ENCODE data around the gene LGR6. TPM values are rescaled to one million over a fixed set of nuclear protein-coding genes. Genes with fewer than 3 reads are reported as not detected.

LGR6 gene
- total RNA-seq, 1 experiment from 2014 or later, result not detected

GRCh38 chr1:202203238-202204039 is 9.8 kb downstream of the LGR6 start:
- Histone ChIP-seq H3K4me3 (no peak overlapping the region), H3K9me3 (no peaks in the 10 kb centered on the region), H3K36me3 (no peaks in the 10 kb centered on the region), H3K27me3 (no peaks in the 10 kb centered on the region)
- DNase-seq, result no peak

GRCh38 chr1:202204065-202204464 is 10.5 kb downstream of the LGR6 start:
- Histone ChIP-seq H3K4me3 (no peak overlapping the region), H3K36me3 (no peaks in the 10 kb centered on the region), H3K9me3 (no peaks in the 10 kb centered on the region), H3K27me3 (no peaks in the 10 kb centered on the region)
- no peak for DNase-seq

GRCh38 chr1:202205523-202206190 is 12.1 kb downstream of the LGR6 start:
- no peak for DNase-seq
- H3K27me3 ChIP-seq, result 0 out of 2 replicates have a peak, but pooled peaks cover under 1% of the 10 kb centered on the region

GRCh38 chr1:202207292-202207691 is 13.7 kb downstream of the LGR6 start:
- H3K36me3 ChIP-seq, result no peaks in the 10 kb centered on the region
- no peaks in the 10 kb centered on the region for H3K9me3 ChIP-seq
- peak; percentile 75 for DNase-seq
- H3K27me3 ChIP-seq, result peaks cover 7% of the 10 kb centered on the region; the same call in 1 of the 2 replicates
- H3K4me3 ChIP-seq, result no peak overlapping the region

More at GRCh38 chr1:202205523-202206190, 12.1 kb downstream of the LGR6 start:
- Histone ChIP-seq H3K36me3 (no peaks in the 10 kb centered on the region), H3K9me3 (no peaks in the 10 kb centered on the region), H3K4me3 (no peak overlapping the region)

GRCh38 chr1:202208351-202208857 is 14.8 kb downstream of the LGR6 start:
- Histone ChIP-seq H3K4me3 (no peak overlapping the region), H3K27me3 (peaks cover 11% of the 10 kb centered on the region), H3K9me3 (no peaks in the 10 kb centered on the region), H3K36me3 (no peaks in the 10 kb centered on the region)
- no peak for DNase-seq

GRCh38 chr1:202210385-202210784 is 16.8 kb downstream of the LGR6 start:
- Histone ChIP-seq H3K36me3 (no peaks in the 10 kb centered on the region), H3K4me3 (no peak overlapping the region), H3K27me3 (peaks cover 28% of the 10 kb centered on the region), H3K9me3 (no peaks in the 10 kb centered on the region)
- DNase-seq, result peak; percentile 51

- H3K27me3 ChIP-seq, result peaks cover 30% of the 10 kb centered on the region
- no peaks in the 10 kb centered on the region for H3K9me3 ChIP-seq
- DNase-seq, result no peak
- no peak overlapping the region for H3K4me3 ChIP-seq
- H3K36me3 ChIP-seq, result no peaks in the 10 kb centered on the region
These were observed 17.4 kb downstream of the LGR6 start for GRCh38 chr1:202210969-202211368.

GRCh38 chr1:202212787-202213186 is 19.2 kb downstream of the LGR6 start:
- DNase-seq, result no peak
- Histone ChIP-seq H3K4me3 (no peak overlapping the region), H3K9me3 (no peaks in the 10 kb centered on the region), H3K36me3 (no peaks in the 10 kb centered on the region), H3K27me3 (peaks cover 30% of the 10 kb centered on the region)

GRCh38 chr1:202213361-202214088 is 19.9 kb downstream of the LGR6 start:
- no peak for DNase-seq
- H3K9me3 ChIP-seq, result no peaks in the 10 kb centered on the region
- no peak overlapping the region for H3K4me3 ChIP-seq
- H3K36me3 ChIP-seq, result no peaks in the 10 kb centered on the region
- peaks cover 38% of the 10 kb centered on the region for H3K27me3 ChIP-seq

- H3K36me3 ChIP-seq, result no peaks in the 10 kb centered on the region
- peak; percentile 33 for DNase-seq
- peaks cover 42% of the 10 kb centered on the region for H3K27me3 ChIP-seq
- no peak overlapping the region; the same call in 1 of the 2 replicates for H3K4me3 ChIP-seq
- no peaks in the 10 kb centered on the region for H3K9me3 ChIP-seq
These were observed 20.7 kb downstream of the LGR6 start for GRCh38 chr1:202214089-202214843.

GRCh38 chr1:202215472-202216130 is 22.0 kb downstream of the LGR6 start:
- Histone ChIP-seq H3K9me3 (no peaks in the 10 kb centered on the region), H3K4me3 (no peak overlapping the region), H3K27me3 (peaks cover 44% of the 10 kb centered on the region), H3K36me3 (no peaks in the 10 kb centered on the region)
- DNase-seq, result no peak

GRCh38 chr1:202216691-202217090 is 23.1 kb downstream of the LGR6 start:
- H3K4me3 ChIP-seq, result no peak overlapping the region
- no peaks in the 10 kb centered on the region for H3K36me3 ChIP-seq
- no peak for DNase-seq
- no peaks in the 10 kb centered on the region for H3K9me3 ChIP-seq
- peaks cover 37% of the 10 kb centered on the region for H3K27me3 ChIP-seq

- no peak overlapping the region for H3K4me3 ChIP-seq
- H3K27me3 ChIP-seq, result peaks cover 37% of the 10 kb centered on the region
- H3K9me3 ChIP-seq, result no peaks in the 10 kb centered on the region
- H3K36me3 ChIP-seq, result no peaks in the 10 kb centered on the region
- DNase-seq, result no peak
These were observed 23.9 kb downstream of the LGR6 start for GRCh38 chr1:202217516-202217915.

- no peak for DNase-seq
- Histone ChIP-seq H3K36me3 (no peaks in the 10 kb centered on the region), H3K4me3 (no peak overlapping the region), H3K27me3 (peaks cover 37% of the 10 kb centered on the region), H3K9me3 (no peaks in the 10 kb centered on the region)
These were observed 24.4 kb downstream of the LGR6 start for GRCh38 chr1:202217951-202218350.

GRCh38 chr1:202220733-202221132 is 27.1 kb downstream of the LGR6 start:
- no peaks in the 10 kb centered on the region for H3K9me3 ChIP-seq
- H3K4me3 ChIP-seq, result no peak overlapping the region
- no peak for DNase-seq
- H3K36me3 ChIP-seq, result no peaks in the 10 kb centered on the region
- H3K27me3 ChIP-seq, result peaks cover 14% of the 10 kb centered on the region
